ENCODE data around the gene AUH.

AUH gene

DNA sequence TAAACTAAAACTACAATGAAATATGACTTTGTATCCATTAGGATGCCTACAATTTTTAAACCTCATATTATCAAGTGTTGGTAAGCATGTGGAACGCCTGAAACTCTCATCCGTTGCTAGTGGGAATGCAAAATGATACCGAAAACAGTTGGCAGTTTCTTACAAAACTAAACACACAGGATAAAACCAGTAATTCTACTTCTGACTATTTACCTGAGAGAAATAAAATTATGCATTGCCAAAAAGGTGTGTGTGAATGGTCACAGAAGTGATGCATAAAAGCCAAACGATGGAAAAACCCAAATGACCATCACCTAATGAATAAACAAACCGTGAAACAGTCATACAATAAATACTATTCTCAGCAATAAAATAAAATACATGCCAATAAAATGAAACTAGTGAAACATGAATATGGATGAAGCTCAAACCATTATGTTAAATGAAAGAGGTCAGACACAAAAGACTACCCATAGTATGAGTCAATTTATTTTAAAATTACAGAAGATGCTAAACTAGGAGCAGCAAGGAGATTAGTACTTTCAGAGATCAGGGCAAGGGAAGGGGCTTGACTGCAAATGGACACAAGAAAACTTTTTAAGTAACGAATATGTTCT, 13.4 kb downstream of the AUH start:
- peak; percentile 97 for DNase-seq (ENCODE audit: low read depth)
- TF ChIP-seq CTCF (IDR thresholded peaks at IDR 0.05; ENCODE audit: control insufficient read depth, extremely low read depth, insufficient read depth), result no peak
- peak overlapping the region; percentile 14; the same call in 1 of the 2 replicates for H3K4me3 ChIP-seq (ENCODE audit: low read depth, low read length)

GRCh38 chr9:91347377-91347776, 14.3 kb downstream of the AUH start:
- H3K4me3 ChIP-seq (ENCODE audit: low read depth, low read length), result no peak overlapping the region
- DNase-seq (ENCODE audit: low read depth), result no peak
- TF ChIP-seq CTCF (IDR thresholded peaks at IDR 0.05; ENCODE audit: control insufficient read depth, extremely low read depth, insufficient read depth), result no peak

- H3K4me3 ChIP-seq (ENCODE audit: low read depth, low read length), result no peak overlapping the region
- TF ChIP-seq CTCF (IDR thresholded peaks at IDR 0.05; ENCODE audit: control insufficient read depth, extremely low read depth, insufficient read depth), result no peak
- no peak for DNase-seq (ENCODE audit: low read depth)
Observed at GRCh38 chr9:91346644-91347043, 15.1 kb downstream of the AUH start.

GRCh38 chr9:91345978-91346377, 15.7 kb downstream of the AUH start:
- no peak for TF ChIP-seq CTCF (IDR thresholded peaks at IDR 0.05; ENCODE audit: control insufficient read depth, extremely low read depth, insufficient read depth)
- H3K4me3 ChIP-seq (ENCODE audit: low read depth, low read length), result no peak overlapping the region
- no peak for DNase-seq (ENCODE audit: low read depth)

GRCh38 chr9:91342575-91342974, 19.1 kb downstream of the AUH start:
- no peak for DNase-seq (ENCODE audit: low read depth)
- no peak for TF ChIP-seq CTCF (IDR thresholded peaks at IDR 0.05; ENCODE audit: control insufficient read depth, extremely low read depth, insufficient read depth)

GRCh38 chr9:91341749-91342148, 20.0 kb downstream of the AUH start:
- DNase-seq (ENCODE audit: low read depth), result no peak
- TF ChIP-seq CTCF (IDR thresholded peaks at IDR 0.05; ENCODE audit: control insufficient read depth, extremely low read depth, insufficient read depth), result no peak
- no peak overlapping the region for H3K4me3 ChIP-seq (ENCODE audit: low read depth, low read length)

More at GRCh38 chr9:91342575-91342974, 19.1 kb downstream of the AUH start:
- H3K4me3 ChIP-seq (ENCODE audit: low read depth, low read length), result no peak overlapping the region

- no peak overlapping the region for H3K4me3 ChIP-seq (ENCODE audit: low read depth, low read length)
- no peak for TF ChIP-seq CTCF (IDR thresholded peaks at IDR 0.05; ENCODE audit: control insufficient read depth, extremely low read depth, insufficient read depth)
- DNase-seq (ENCODE audit: low read depth), result peak; percentile 58
Observed at GRCh38 chr9:91341258-91341746, 20.4 kb downstream of the AUH start.

All from LNCaP clone FGC (cell line).